Activated CD8-positive, alpha-beta T cell treated with anti-CD3 and anti-CD28 coated beads for 36 hours (primary cell): ENCODE data around the gene DNHD1. TPM values are rescaled to one million over a fixed set of nuclear protein-coding genes. Genes with fewer than 3 reads are reported as not detected.
A peak's percentile ranks its signal among the peaks of the same experiment; 100 is the strongest.

Experiments
- ATAC-seq: fragments of 200-7000 bp; cut with Tn5 transposase; one replicate; pipeline ENCODE4 v1.10.0; 2021; ENCODE audit warnings: mild to moderate bottlenecking, moderate library complexity
- CTCF ChIA-PET: fragments of 350-600 bp; sonication (Branson Sonifier 250); formaldehyde crosslinking; loops from one replicate; lab custom pipeline; 2021; ENCODE audit warnings: antibody characterized with exemption; lab: Charles Lee
- POLR2A ChIA-PET: fragments of 350-600 bp; sonication (Branson Sonifier 250); formaldehyde crosslinking; loops from one replicate; lab custom pipeline; 2021; ENCODE audit warnings: antibody characterized with exemption; lab: Charles Lee
- DNase-seq: peaks from one replicate; pipeline ENCODE4 v3.0.0-alpha.2; 2020
- H3K27ac Mint-ChIP-seq: one replicate; pipeline ENCODE4 v1.8.0; 2021; ENCODE audit warnings: mild to moderate bottlenecking, mixed read lengths
- H3K27me3 Mint-ChIP-seq: one replicate; pipeline ENCODE4 v1.8.0; 2021; ENCODE audit warnings: mixed read lengths
- H3K36me3 Mint-ChIP-seq: one replicate; pipeline ENCODE4 v1.8.0; 2021; ENCODE audit warnings: low read depth, mixed read lengths
- H3K4me1 Mint-ChIP-seq: one replicate; pipeline ENCODE4 v1.8.0; 2021; ENCODE audit warnings: low read depth, mixed read lengths
- H3K4me3 Mint-ChIP-seq: one replicate; pipeline ENCODE4 v1.8.0; 2021; ENCODE audit warnings: mild to moderate bottlenecking, moderate library complexity, mixed read lengths
- H3K9me3 Mint-ChIP-seq: one replicate; pipeline ENCODE4 v1.8.0; 2021; ENCODE audit warnings: mixed read lengths
- CTCF ChIP-seq: fragments of 200-600 bp; IDR thresholded peaks from one replicate; pipeline ENCODE4 v1.8.0; 2022; ENCODE audit warnings: antibody characterized with exemption, mild to moderate bottlenecking
- intact Hi-C: fragments of 100-400 bp; cut with micrococcal nuclease; formaldehyde crosslinking; loops from one replicate; pipeline ENCODE4 v1.10.0; 2022
- total RNA-seq, 2 experiments: library from RNA; stranded (reverse); gene quantifications; one replicate each; pipeline ENCODE4 v1.2.3, GENCODE V29; 2021

DNHD1 gene
- total RNA-seq, 2 experiments from 2014 or later = 27.5 to 28.2 TPM

- no peak for TF ChIP-seq CTCF
- POLR2A ChIA-PET = no interaction called here
- CTCF ChIA-PET = interaction anchor here (1.9 kb wide), 1 partner anchor 133 kb away, joined by 5 read pairs; no protein-coding TSS in a partner anchor
- Mint-ChIP-seq H3K4me3 (no peak overlapping the region), H3K36me3 (peaks cover 22% of the 10 kb centered on the region), H3K27ac (no peak overlapping the region), H3K9me3 (no peaks in the 10 kb centered on the region), H3K27me3 (no peaks in the 10 kb centered on the region), H3K4me1 (no peaks in the 10 kb centered on the region)
- ATAC-seq = no peak
- intact Hi-C loops = no loop called here
- DNase-seq = no peak
Observed at GRCh38 chr11:6576471-6577373, 79.6 kb downstream of the DNHD1 start.

GRCh38 chr11:6578134-6578533 lies 81.1 kb downstream of the DNHD1 start:
- intact Hi-C loops = no loop called here
- Mint-ChIP-seq H3K36me3 (peaks cover 26% of the 10 kb centered on the region), H3K9me3 (peaks cover 10% of the 10 kb centered on the region), H3K27me3 (no peaks in the 10 kb centered on the region), H3K27ac (no peak overlapping the region), H3K4me1 (no peaks in the 10 kb centered on the region), H3K4me3 (no peak overlapping the region)
- peak; percentile 37 for ATAC-seq
- DNase-seq = no peak
- ChIA-PET POLR2A (no interaction called here), CTCF (no interaction called here)
- no peak for TF ChIP-seq CTCF

GRCh38 chr11:6579681-6580080 lies 82.6 kb downstream of the DNHD1 start:
- intact Hi-C loops = no loop called here
- CTCF ChIA-PET = interaction anchor here (0.9 to 2.1 kb wide), 3 partner anchors 49 to 103 kb away, joined by 3 to 6 read pairs (median 4); partner anchors contain the start of gene MRPL17
- H3K4me1 Mint-ChIP-seq = no peaks in the 10 kb centered on the region
- no peaks in the 10 kb centered on the region for H3K27me3 Mint-ChIP-seq
- DNase-seq (no peak), ATAC-seq (no peak)
- H3K9me3 Mint-ChIP-seq = peaks cover 21% of the 10 kb centered on the region
- H3K27ac Mint-ChIP-seq = no peak overlapping the region
- no peak for TF ChIP-seq CTCF
- H3K36me3 Mint-ChIP-seq = peaks cover 38% of the 10 kb centered on the region
- no peak overlapping the region for H3K4me3 Mint-ChIP-seq
- POLR2A ChIA-PET = no interaction called here

GRCh38 chr11:6583584-6583983 lies 86.5 kb downstream of the DNHD1 start:
- ChIA-PET POLR2A (no interaction called here), CTCF (interaction anchor here (1.3 kb wide), 1 partner anchor 204 kb away, joined by 3 read pairs; no protein-coding TSS in a partner anchor)
- ATAC-seq (no peak), DNase-seq (no peak)
- no peak for TF ChIP-seq CTCF
- H3K9me3 Mint-ChIP-seq = peaks cover 23% of the 10 kb centered on the region
- intact Hi-C loops = no loop called here
- no peak overlapping the region for H3K4me3 Mint-ChIP-seq
- no peaks in the 10 kb centered on the region for H3K4me1 Mint-ChIP-seq
- H3K27me3 Mint-ChIP-seq = no peaks in the 10 kb centered on the region
- H3K36me3 Mint-ChIP-seq = peaks cover 51% of the 10 kb centered on the region
- H3K27ac Mint-ChIP-seq = no peak overlapping the region

GRCh38 chr11:6584528-6584927 lies 87.4 kb downstream of the DNHD1 start:
- peaks cover 51% of the 10 kb centered on the region for H3K36me3 Mint-ChIP-seq
- H3K4me1 Mint-ChIP-seq = no peaks in the 10 kb centered on the region
- intact Hi-C loops = no loop called here
- no peak overlapping the region for H3K27ac Mint-ChIP-seq
- ChIA-PET POLR2A (no interaction called here), CTCF (interaction anchor here (1.3 kb wide), 1 partner anchor 205 kb away, joined by 3 read pairs; no protein-coding TSS in a partner anchor)
- H3K9me3 Mint-ChIP-seq = peaks cover 23% of the 10 kb centered on the region
- no peak overlapping the region for H3K4me3 Mint-ChIP-seq
- ATAC-seq = no peak
- no peak for TF ChIP-seq CTCF
- no peaks in the 10 kb centered on the region for H3K27me3 Mint-ChIP-seq
- no peak for DNase-seq
